MCF 10A (cell line): ENCODE data around the gene SLC6A3. TPM values are rescaled to one million over a fixed set of nuclear protein-coding genes. Genes with fewer than 3 reads are reported as not detected.
A peak's percentile ranks its signal among the peaks of the same experiment; 100 is the strongest.

Experiments used
- BruUV-seq: library from RNA; stranded (reverse); fragments of 400-500 nt; replicated peaks from 2 replicates; lab custom pipeline; 2021; lab: Mats Ljungman, UMichigan
- CTCF ChIA-PET: fragments of 300-600 bp; sonication (Branson Sonifier 250); formaldehyde crosslinking; extraction: SDS; loops from one replicate; lab custom pipeline; 2021; ENCODE audit warnings: antibody characterized with exemption, inconsistent platforms; lab: Yijun Ruan, JAX
- POLR2A ChIA-PET: fragments of 300-600, 350-650 bp; sonication (Branson Sonifier 250); formaldehyde crosslinking; extraction: SDS; loops from one replicate; lab custom pipeline; 2020; ENCODE audit warnings: antibody characterized with exemption, inconsistent platforms; lab: Yijun Ruan, JAX
- DNase-seq: peaks from one replicate; pipeline ENCODE4 v3.0.0-alpha.2; 2018; ENCODE audit not compliant: unreplicated experiment
- H3K27ac Mint-ChIP-seq: one replicate; pipeline ENCODE4 v1.8.0; 2022; ENCODE audit warnings: mild to moderate bottlenecking, low read depth, mixed read lengths; ENCODE audit not compliant: unreplicated experiment
- H3K27me3 Mint-ChIP-seq: one replicate; pipeline ENCODE4 v1.8.0; 2022; ENCODE audit warnings: mixed read lengths; ENCODE audit not compliant: insufficient read depth, unreplicated experiment
- H3K36me3 Mint-ChIP-seq: one replicate; pipeline ENCODE4 v1.8.0; 2022; ENCODE audit warnings: mild to moderate bottlenecking, moderate library complexity, mixed read lengths; ENCODE audit not compliant: insufficient read depth, unreplicated experiment
- H3K4me1 Mint-ChIP-seq: one replicate; pipeline ENCODE4 v1.8.0; 2022; ENCODE audit warnings: mixed read lengths; ENCODE audit not compliant: insufficient read depth, unreplicated experiment
- H3K4me3 Mint-ChIP-seq: one replicate; pipeline ENCODE4 v1.8.0; 2022; ENCODE audit warnings: mild to moderate bottlenecking, moderate library complexity, mixed read lengths; ENCODE audit not compliant: unreplicated experiment
- H3K9me3 Mint-ChIP-seq: one replicate; pipeline ENCODE4 v1.8.0; 2022; ENCODE audit warnings: mixed read lengths; ENCODE audit not compliant: unreplicated experiment
- CTCF ChIP-seq: fragments of 200-600 bp; IDR thresholded peaks from one replicate; pipeline ENCODE4 v1.8.0; 2022; ENCODE audit warnings: antibody characterized with exemption, mild to moderate bottlenecking; ENCODE audit not compliant: unreplicated experiment
- intact Hi-C: fragments of 100-400 bp; cut with micrococcal nuclease; formaldehyde crosslinking; loops from 2 replicates; pipeline ENCODE4 v1.14.1; 2022
- total RNA-seq: library from RNA; stranded (reverse); gene quantifications from 2 replicates; pipeline ENCODE4 v1.2.3, GENCODE V29; 2022

Gene SLC6A3
- total RNA-seq, 1 experiment from 2014 or later = not detected

DNA sequence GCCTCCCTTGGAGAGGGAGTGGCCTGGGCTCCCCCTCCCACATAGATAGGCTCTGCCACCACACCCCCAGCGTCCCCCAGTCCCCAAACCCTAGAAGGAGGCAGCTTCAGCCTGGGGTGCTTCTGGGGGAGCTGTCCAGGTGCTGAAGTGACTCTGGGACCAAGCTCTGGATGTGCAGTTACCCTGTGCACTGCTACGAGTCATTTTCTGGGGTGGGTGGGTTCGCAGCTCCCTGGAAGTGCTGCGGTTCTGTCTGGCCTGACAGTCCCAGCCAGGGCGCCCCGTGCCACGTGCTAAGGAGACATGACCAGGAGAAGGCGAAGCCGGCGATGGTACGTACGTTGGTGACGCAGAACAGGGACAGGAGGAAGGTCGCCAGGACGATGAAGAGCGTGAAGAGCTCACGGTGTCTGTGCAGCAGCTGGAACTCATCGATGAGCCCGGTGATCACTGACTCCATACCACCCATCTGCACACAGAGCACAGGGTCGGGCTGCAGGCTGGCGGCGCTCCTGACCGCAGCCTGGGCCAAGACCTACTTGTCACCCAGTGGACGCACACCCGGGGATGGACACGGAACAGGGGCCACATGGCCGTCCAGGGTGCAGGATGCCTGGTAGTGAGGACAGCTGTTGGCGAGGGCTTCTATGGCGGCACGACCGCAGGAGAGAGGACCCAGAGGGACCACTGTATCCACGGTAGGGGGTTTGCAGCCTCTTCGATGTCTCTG, 35.7 kb downstream of the SLC6A3 start:
- no peaks in the 10 kb centered on the region for H3K4me1 Mint-ChIP-seq
- POLR2A ChIA-PET = interaction anchor here (1.3 kb wide), 1 partner anchor 9 kb away, joined by 3 read pairs; no protein-coding TSS in a partner anchor
- no peak overlapping the region for H3K27ac Mint-ChIP-seq
- H3K4me3 Mint-ChIP-seq = no peak overlapping the region
- no peak for TF ChIP-seq CTCF
- no peaks in the 10 kb centered on the region for H3K36me3 Mint-ChIP-seq
- CTCF ChIA-PET = interaction anchor here (0.6 kb wide), 1 partner anchor 235 kb away, joined by 5 read pairs; no protein-coding TSS in a partner anchor
- peak; percentile 38 for DNase-seq
- H3K27me3 Mint-ChIP-seq = no peaks in the 10 kb centered on the region
- BruUV-seq = no TSS peak
- no peaks in the 10 kb centered on the region for H3K9me3 Mint-ChIP-seq
- intact Hi-C loops = no loop called here

GRCh38 chr5:1406681-1407640, 38.3 kb downstream of the SLC6A3 start:
- H3K27ac Mint-ChIP-seq = no peak overlapping the region
- H3K36me3 Mint-ChIP-seq = peaks cover 6% of the 10 kb centered on the region
- CTCF ChIA-PET = interaction anchor here (0.6 kb wide), 1 partner anchor 141 kb away, joined by 3 read pairs; no protein-coding TSS in a partner anchor
- no peak overlapping the region for H3K4me3 Mint-ChIP-seq
- H3K27me3 Mint-ChIP-seq = no peaks in the 10 kb centered on the region
- TF ChIP-seq CTCF = no peak
- no TSS peak for BruUV-seq
- DNase-seq = no peak
- POLR2A ChIA-PET = no interaction called here
- no peaks in the 10 kb centered on the region for H3K9me3 Mint-ChIP-seq
- intact Hi-C loops = no loop called here
- no peaks in the 10 kb centered on the region for H3K4me1 Mint-ChIP-seq

- ChIA-PET POLR2A (interaction anchor here (0.6 kb wide), 1 partner anchor 190 kb away, joined by 3 read pairs; no protein-coding TSS in a partner anchor), CTCF (interaction anchor here (0.9 kb wide), 1 partner anchor 118 kb away, joined by 4 read pairs; no protein-coding TSS in a partner anchor)
- intact Hi-C loops = no loop called here
- TF ChIP-seq CTCF = no peak
- H3K4me1 Mint-ChIP-seq = no peaks in the 10 kb centered on the region
- DNase-seq = no peak
- BruUV-seq = no TSS peak
- no peaks in the 10 kb centered on the region for H3K27me3 Mint-ChIP-seq
- no peak overlapping the region for H3K4me3 Mint-ChIP-seq
- H3K27ac Mint-ChIP-seq = no peak overlapping the region
- peaks cover 6% of the 10 kb centered on the region for H3K36me3 Mint-ChIP-seq
- no peaks in the 10 kb centered on the region for H3K9me3 Mint-ChIP-seq
These were observed 39.4 kb downstream of the SLC6A3 start for GRCh38 chr5:1405539-1406530.
